Upper lobe of left lung (tissue), 6 donors: ENCODE results near the gene PLCB1. TPM values are rescaled to one million over a fixed set of nuclear protein-coding genes. Genes with fewer than 3 reads are reported as not detected.

Experiments used
- ATAC-seq, 2 donors: fragments of 200-7000 bp; cut with Tn5 transposase; one replicate each; pipeline ENCODE4 v1.9.1; 2022; ENCODE audit warnings: mild to moderate bottlenecking in 2 of 2, moderate library complexity in 2 of 2; ENCODE audit not compliant: low FRiP score in 2 of 2
- DNase-seq, 2 donors: peaks; one replicate each; pipeline ENCODE4 v3.0.0-alpha.2; 2019 to 2020
- H3K27ac ChIP-seq, 4 donors: fragments of 200-600 bp; sonication (generic); one replicate each; pipeline ENCODE4 v1.5.1; 2016 to 2019
- H3K27me3 ChIP-seq, 4 donors: fragments of 200-600 bp; sonication (generic); one replicate each; pipeline ENCODE4 v1.5.1; 2017 to 2019
- H3K36me3 ChIP-seq, 4 donors: fragments of 200-600 bp; sonication (generic); one replicate each; pipeline ENCODE4 v1.5.1; 2016 to 2019
- H3K4me1 ChIP-seq, 4 donors: fragments of 200-600 bp; sonication (generic); one replicate each; pipeline ENCODE4 v1.5.1; 2018 to 2019
- H3K4me3 ChIP-seq, 4 donors: fragments of 200-600 bp; sonication (generic); one replicate each; pipeline ENCODE4 v1.5.1; 2017 to 2019; ENCODE audit warnings: mild to moderate bottlenecking in 2 of 4, moderate library complexity in 1 of 4
- H3K9me3 ChIP-seq, 4 donors: fragments of 200-600 bp; sonication (generic); one replicate each; pipeline ENCODE4 v1.5.1; 2018 to 2019
- CTCF ChIP-seq, 6 experiments: fragments of 450-650 bp in 4 of 6; fragments of 200-600 bp in 2 of 6; sonication (generic) in 2 of 6; IDR thresholded peaks; one replicate each; pipeline ENCODE4 v1.5.1; 2016 to 2019; ENCODE audit warnings: antibody characterized with exemption in 6 of 6
- EP300 ChIP-seq, 4 donors: sonication (generic); formaldehyde crosslinking; IDR thresholded peaks; one replicate each; pipeline ENCODE4 v1.5.1; 2017; ENCODE audit warnings: antibody characterized with exemption in 4 of 4, control low read depth in 2 of 4
- POLR2A ChIP-seq, 4 donors: fragments of 450-650 bp; IDR thresholded peaks; one replicate each; pipeline ENCODE4 v1.5.1; 2016 to 2017; ENCODE audit warnings: antibody characterized with exemption in 4 of 4, mild to moderate bottlenecking in 2 of 4
- POLR2AphosphoS5 ChIP-seq, 2 donors: sonication (generic); formaldehyde crosslinking; IDR thresholded peaks; one replicate each; pipeline ENCODE4 v1.5.1; 2017; ENCODE audit warnings: antibody characterized with exemption in 2 of 2
- WGBS, 2 donors: methylation state at CpG; one replicate each; pipeline ENCODE4 v1.1.5; 2017 to 2018; 5-methylcytosine and 5-hydroxymethylcytosine counted together
- total RNA-seq, 6 donors: library from RNA; depleted of rRNA in 4 of 6; stranded (reverse); fragments of >200 nt in 4 of 6; gene quantifications; one replicate each; pipeline versions ENCODE4 v1.1.0 to v1.2.1, GENCODE V29; 2016 to 2021
- donor health status: DM: no; HTN: no; CAD: no; lungs with moderate emphysema.
- donor health status: DM: no; HTN: yes; CAD: no; lungs with severe emphysema.

PLCB1 gene
- total RNA-seq, 6 donors from 2014 or later = 4.8 to 26.2 (median 10.7) TPM

- 94 to 98% methylated on average over 2 of the region's 2 CpGs for WGBS, 2 donors
- H3K36me3 ChIP-seq = no peaks in the 10 kb centered on the region
- TF ChIP-seq EP300 (IDR thresholded peaks at IDR 0.05) (no peak), POLR2A (IDR thresholded peaks at IDR 0.05) (no peak), POLR2AphosphoS5 (IDR thresholded peaks at IDR 0.05) (no peak), CTCF (IDR thresholded peaks at IDR 0.05) (no peak)
Observed at GRCh38 chr20:8724884-8725283, 592.8 kb downstream of the PLCB1 start.

DNA sequence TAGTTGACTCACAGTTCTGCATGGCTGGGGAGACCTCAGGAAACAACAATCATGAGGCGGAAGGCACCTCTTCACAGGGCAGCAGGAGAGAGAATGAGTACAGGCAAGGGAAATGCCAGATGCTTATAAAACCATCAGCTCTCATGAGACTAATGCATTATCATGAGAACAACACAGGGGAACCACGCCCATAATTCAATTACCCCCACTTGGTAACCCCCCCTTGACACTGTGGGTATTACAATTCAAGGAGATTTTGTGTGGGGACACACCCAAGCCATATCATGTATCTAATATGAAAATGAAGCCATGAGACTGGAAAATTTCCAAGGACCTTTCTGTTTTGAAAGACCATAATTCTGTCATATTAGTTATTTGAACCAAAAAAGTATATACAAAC is 594.4 kb downstream of the PLCB1 start:
- H3K4me3 ChIP-seq = no peak overlapping the region
- no peaks in the 10 kb centered on the region for H3K36me3 ChIP-seq
- no peaks in the 10 kb centered on the region for H3K9me3 ChIP-seq
- 89 to 95% methylated on average over 2 of the region's 2 CpGs for WGBS, 2 donors
- DNase-seq = no peak
- H3K4me1 ChIP-seq = no peaks in the 10 kb centered on the region
- no peak overlapping the region for H3K27ac ChIP-seq
- H3K27me3 ChIP-seq = no peaks in the 10 kb centered on the region
- ATAC-seq = no peak
- TF ChIP-seq POLR2AphosphoS5 (IDR thresholded peaks at IDR 0.05) (no peak), POLR2A (IDR thresholded peaks at IDR 0.05) (no peak)

More at GRCh38 chr20:8724884-8725283, 592.8 kb downstream of the PLCB1 start:
- Histone ChIP-seq H3K4me1 (no peaks in the 10 kb centered on the region), H3K4me3 (no peak overlapping the region), H3K27ac (no peak overlapping the region), H3K9me3 (no peaks in the 10 kb centered on the region), H3K27me3 (no peaks in the 10 kb centered on the region)
- DNase-seq (no peak), ATAC-seq (no peak)

DNA sequence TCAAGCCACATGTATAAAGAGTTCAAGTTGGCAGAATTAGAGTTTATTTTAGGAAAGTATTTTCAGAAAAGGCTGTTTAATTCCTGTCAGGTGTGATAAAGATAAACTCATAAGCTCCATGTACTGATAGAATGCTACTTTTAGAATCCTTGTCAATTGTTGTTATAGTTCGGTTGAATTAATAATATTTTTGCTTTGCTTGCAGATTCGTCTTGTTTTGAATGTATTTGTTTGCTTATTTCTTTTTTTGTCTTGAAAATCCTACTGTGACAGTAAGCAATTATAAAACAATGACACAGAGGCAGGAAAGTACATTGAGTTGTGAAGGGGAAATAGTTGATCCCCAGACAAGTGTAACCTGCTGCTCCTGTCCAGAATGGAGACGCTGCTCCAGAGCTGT is 602.9 kb downstream of the PLCB1 start:
- WGBS, 2 donors = 70 to 84% methylated on average over 3 of the region's 3 CpGs
- no peaks in the 10 kb centered on the region for H3K9me3 ChIP-seq

GRCh38 chr20:8735674-8736073 is 603.6 kb downstream of the PLCB1 start:
- no peak overlapping the region for H3K4me3 ChIP-seq
- no peak overlapping the region for H3K27ac ChIP-seq
- TF ChIP-seq POLR2A (IDR thresholded peaks at IDR 0.05) = no peak
- no peak for TF ChIP-seq POLR2AphosphoS5 (IDR thresholded peaks at IDR 0.05)
- no peak for TF ChIP-seq EP300 (IDR thresholded peaks at IDR 0.05)
- TF ChIP-seq CTCF (IDR thresholded peaks at IDR 0.05) = no peak

More for the DNA sequence above, 602.9 kb downstream of the PLCB1 start:
- Histone ChIP-seq H3K27me3 (no peaks in the 10 kb centered on the region), H3K36me3 (no peaks in the 10 kb centered on the region), H3K4me3 (no peak overlapping the region), H3K27ac (no peak overlapping the region), H3K4me1 (no peaks in the 10 kb centered on the region)
- no peak for TF ChIP-seq POLR2A (IDR thresholded peaks at IDR 0.05)
- no peak for DNase-seq
- no peak for ATAC-seq

DNA sequence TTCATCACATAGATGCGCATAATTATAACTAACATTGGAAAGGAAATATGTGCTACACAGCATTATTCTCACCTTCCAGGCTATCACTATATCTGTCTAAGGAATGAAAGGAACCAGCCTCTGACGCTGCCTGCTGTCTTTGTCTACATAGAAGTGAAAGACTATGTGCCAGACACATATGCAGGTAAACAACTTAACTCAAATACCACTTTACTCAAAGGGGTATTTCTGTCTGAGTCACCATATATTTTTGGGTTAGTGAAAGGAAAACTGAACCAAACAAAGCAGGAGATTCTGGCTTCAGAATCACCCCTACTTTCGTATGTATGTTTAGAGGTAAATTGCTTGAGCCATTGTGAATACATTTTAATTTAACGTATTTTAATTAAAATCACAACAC is 608.2 kb downstream of the PLCB1 start:
- H3K9me3 ChIP-seq = no peaks in the 10 kb centered on the region
- no peak for ATAC-seq
- H3K27me3 ChIP-seq = no peaks in the 10 kb centered on the region
- no peak overlapping the region for H3K27ac ChIP-seq
- H3K36me3 ChIP-seq = peaks cover 0 to 5% (median 0%) of the 10 kb centered on the region in 4 donors
- WGBS, 2 donors = 90 to 92% methylated on average over 4 of the region's 4 CpGs
- TF ChIP-seq POLR2A (IDR thresholded peaks at IDR 0.05) (no peak), EP300 (IDR thresholded peaks at IDR 0.05) (no peak), POLR2AphosphoS5 (IDR thresholded peaks at IDR 0.05) (no peak), CTCF (IDR thresholded peaks at IDR 0.05) (no peak)
- DNase-seq = no peak
- no peaks in the 10 kb centered on the region for H3K4me1 ChIP-seq
- H3K4me3 ChIP-seq = no peak overlapping the region

More at GRCh38 chr20:8735674-8736073, 603.6 kb downstream of the PLCB1 start:
- no peaks in the 10 kb centered on the region for H3K9me3 ChIP-seq
- no peaks in the 10 kb centered on the region for H3K36me3 ChIP-seq
- H3K4me1 ChIP-seq = no peaks in the 10 kb centered on the region
- DNase-seq (no peak), ATAC-seq (no peak)
- H3K27me3 ChIP-seq = no peaks in the 10 kb centered on the region

DNA sequence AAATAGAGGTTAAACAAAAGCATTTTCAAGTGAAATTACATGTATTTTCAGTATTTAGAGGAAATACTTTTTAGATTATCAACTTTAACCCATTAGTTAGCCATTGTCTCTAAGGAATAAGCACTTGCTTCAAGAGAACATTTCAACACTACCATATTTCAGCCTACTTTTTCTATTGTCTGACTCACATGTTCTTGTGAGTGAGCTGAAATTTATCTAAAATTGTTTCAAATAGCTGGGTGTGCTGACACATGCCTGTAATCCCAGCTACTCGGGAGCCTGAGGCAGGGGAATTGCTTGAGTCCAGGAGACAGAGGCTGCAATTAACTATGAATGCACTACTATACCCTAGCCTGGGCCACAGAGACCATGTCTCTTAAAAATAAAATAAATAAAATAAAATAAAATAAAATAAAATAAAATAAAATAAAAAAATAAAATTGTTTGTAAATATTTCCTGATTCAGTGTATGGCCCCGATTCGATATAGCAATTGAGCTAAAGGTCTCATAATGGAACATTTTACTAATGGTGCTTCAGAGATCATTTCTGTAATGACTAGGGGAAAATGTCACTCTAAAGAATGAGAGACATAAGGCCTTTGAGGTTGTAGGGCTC is 612.3 kb downstream of the PLCB1 start:
- 90 to 92% methylated on average over 3 of the region's 3 CpGs for WGBS, 2 donors
- H3K9me3 ChIP-seq = no peaks in the 10 kb centered on the region
- no peak overlapping the region for H3K4me3 ChIP-seq
- DNase-seq (no peak), ATAC-seq (no peak)
- H3K36me3 ChIP-seq = peaks cover 0 to 5% (median 0%) of the 10 kb centered on the region in 4 donors
- TF ChIP-seq POLR2AphosphoS5 (IDR thresholded peaks at IDR 0.05) (no peak), EP300 (IDR thresholded peaks at IDR 0.05) (no peak), CTCF (IDR thresholded peaks at IDR 0.05) (no peak), POLR2A (IDR thresholded peaks at IDR 0.05) (no peak)
- H3K4me1 ChIP-seq = no peaks in the 10 kb centered on the region
- no peak overlapping the region for H3K27ac ChIP-seq
- no peaks in the 10 kb centered on the region for H3K27me3 ChIP-seq
